ENCODE data around the gene TRMT5.

TRMT5 gene

GRCh38 chr14:60946773-60947172, 34.1 kb downstream of the TRMT5 start:
- H3K4me3 ChIP-seq (ENCODE audit: low read depth in 1 of 2, low read length in 2 of 2): no peak overlapping the region
- no peaks in the 10 kb centered on the region for H4K20me1 ChIP-seq (ENCODE audit: insufficient read depth, low read length)
- no peaks in the 10 kb centered on the region for H3K36me3 ChIP-seq (ENCODE audit: insufficient read depth, low read length)
- no peaks in the 10 kb centered on the region for H3K4me1 ChIP-seq (ENCODE audit: insufficient read depth, low read length)
- no peak overlapping the region for H2AFZ ChIP-seq (ENCODE audit: low read depth, low read length)
- no peaks in the 10 kb centered on the region for H3K9me3 ChIP-seq (ENCODE audit: insufficient read depth, low read length, severe bottlenecking)
- TF ChIP-seq EZH2 (IDR thresholded peaks at IDR 0.05; ENCODE audit: borderline replicate concordance, low read depth, low read length, severe bottlenecking): no peak
- TF ChIP-seq CTCF (IDR thresholded peaks at IDR 0.05; ENCODE audit: borderline replicate concordance, extremely low read depth, low read length, poor library complexity, severe bottlenecking): no peak
- ATAC-seq (ENCODE audit: insufficient read depth, low read depth) (no peak), DNase-seq (no peak)
- H3K27me3 ChIP-seq (ENCODE audit: insufficient read depth, low read length, poor library complexity): no peaks in the 10 kb centered on the region
- no peak overlapping the region for H3K27ac ChIP-seq (ENCODE audit: low read length)
- no peaks in the 10 kb centered on the region for H3K79me2 ChIP-seq (ENCODE audit: insufficient read depth, low read length)
- no peak overlapping the region for H3K4me2 ChIP-seq (ENCODE audit: insufficient read depth, low read length)
- no peak overlapping the region for H3K9ac ChIP-seq (ENCODE audit: low read depth, low read length)

- DNase-seq (no peak), ATAC-seq (ENCODE audit: insufficient read depth, low read depth) (no peak)
- no peaks in the 10 kb centered on the region for H3K79me2 ChIP-seq (ENCODE audit: insufficient read depth, low read length)
- no peak overlapping the region for H2AFZ ChIP-seq (ENCODE audit: low read depth, low read length)
- TF ChIP-seq CTCF (IDR thresholded peaks at IDR 0.05; ENCODE audit: borderline replicate concordance, extremely low read depth, low read length, poor library complexity, severe bottlenecking): no peak
- TF ChIP-seq EZH2 (IDR thresholded peaks at IDR 0.05; ENCODE audit: borderline replicate concordance, low read depth, low read length, severe bottlenecking): no peak
- no peak overlapping the region for H3K4me2 ChIP-seq (ENCODE audit: insufficient read depth, low read length)
- no peaks in the 10 kb centered on the region for H3K4me1 ChIP-seq (ENCODE audit: insufficient read depth, low read length)
- no peaks in the 10 kb centered on the region for H4K20me1 ChIP-seq (ENCODE audit: insufficient read depth, low read length)
- no peaks in the 10 kb centered on the region for H3K9me3 ChIP-seq (ENCODE audit: insufficient read depth, low read length, severe bottlenecking)
- no peaks in the 10 kb centered on the region for H3K27me3 ChIP-seq (ENCODE audit: insufficient read depth, low read length, poor library complexity)
- no peak overlapping the region for H3K4me3 ChIP-seq (ENCODE audit: low read depth in 1 of 2, low read length in 2 of 2)
- no peak overlapping the region for H3K27ac ChIP-seq (ENCODE audit: low read length)
- no peak overlapping the region for H3K9ac ChIP-seq (ENCODE audit: low read depth, low read length)
- H3K36me3 ChIP-seq (ENCODE audit: insufficient read depth, low read length): no peaks in the 10 kb centered on the region
Measured at GRCh38 chr14:60945984-60946383, 34.9 kb downstream of the TRMT5 start.

GRCh38 chr14:60944204-60944603, 36.7 kb downstream of the TRMT5 start:
- Histone ChIP-seq H3K27me3 (ENCODE audit: insufficient read depth, low read length, poor library complexity) (no peaks in the 10 kb centered on the region), H3K36me3 (ENCODE audit: insufficient read depth, low read length) (no peaks in the 10 kb centered on the region), H3K27ac (ENCODE audit: low read length) (no peak overlapping the region), H4K20me1 (ENCODE audit: insufficient read depth, low read length) (no peaks in the 10 kb centered on the region), H3K4me3 (ENCODE audit: low read depth in 1 of 2, low read length in 2 of 2) (no peak overlapping the region), H3K79me2 (ENCODE audit: insufficient read depth, low read length) (no peaks in the 10 kb centered on the region), H3K9me3 (ENCODE audit: insufficient read depth, low read length, severe bottlenecking) (no peaks in the 10 kb centered on the region), H3K4me1 (ENCODE audit: insufficient read depth, low read length) (no peaks in the 10 kb centered on the region), H3K4me2 (ENCODE audit: insufficient read depth, low read length) (no peak overlapping the region), H3K9ac (ENCODE audit: low read depth, low read length) (no peak overlapping the region), H2AFZ (ENCODE audit: low read depth, low read length) (no peak overlapping the region)
- ATAC-seq (ENCODE audit: insufficient read depth, low read depth) (no peak), DNase-seq (no peak)
- TF ChIP-seq EZH2 (IDR thresholded peaks at IDR 0.05; ENCODE audit: borderline replicate concordance, low read depth, low read length, severe bottlenecking) (no peak), CTCF (IDR thresholded peaks at IDR 0.05; ENCODE audit: borderline replicate concordance, extremely low read depth, low read length, poor library complexity, severe bottlenecking) (no peak)

GRCh38 chr14:60943637-60944032, 37.2 kb downstream of the TRMT5 start:
- no peak overlapping the region for H3K9ac ChIP-seq (ENCODE audit: low read depth, low read length)
- H3K9me3 ChIP-seq (ENCODE audit: insufficient read depth, low read length, severe bottlenecking): no peaks in the 10 kb centered on the region
- no peak overlapping the region for H3K4me2 ChIP-seq (ENCODE audit: insufficient read depth, low read length)
- no peaks in the 10 kb centered on the region for H4K20me1 ChIP-seq (ENCODE audit: insufficient read depth, low read length)
- no peaks in the 10 kb centered on the region for H3K36me3 ChIP-seq (ENCODE audit: insufficient read depth, low read length)
- ATAC-seq (ENCODE audit: insufficient read depth, low read depth): no peak
- no peak for DNase-seq
- H3K4me3 ChIP-seq (ENCODE audit: low read depth in 1 of 2, low read length in 2 of 2): no peak overlapping the region
- H3K27ac ChIP-seq (ENCODE audit: low read length): no peak overlapping the region
- H3K4me1 ChIP-seq (ENCODE audit: insufficient read depth, low read length): no peaks in the 10 kb centered on the region
- TF ChIP-seq EZH2 (IDR thresholded peaks at IDR 0.05; ENCODE audit: borderline replicate concordance, low read depth, low read length, severe bottlenecking): no peak
- TF ChIP-seq CTCF (IDR thresholded peaks at IDR 0.05; ENCODE audit: borderline replicate concordance, extremely low read depth, low read length, poor library complexity, severe bottlenecking): no peak
- no peak overlapping the region for H2AFZ ChIP-seq (ENCODE audit: low read depth, low read length)
- no peaks in the 10 kb centered on the region for H3K27me3 ChIP-seq (ENCODE audit: insufficient read depth, low read length, poor library complexity)
- H3K79me2 ChIP-seq (ENCODE audit: insufficient read depth, low read length): no peaks in the 10 kb centered on the region

Data from DND-41 (cell line).